Measurements from ENCODE around the gene ALAD.

ALAD gene

DNA sequence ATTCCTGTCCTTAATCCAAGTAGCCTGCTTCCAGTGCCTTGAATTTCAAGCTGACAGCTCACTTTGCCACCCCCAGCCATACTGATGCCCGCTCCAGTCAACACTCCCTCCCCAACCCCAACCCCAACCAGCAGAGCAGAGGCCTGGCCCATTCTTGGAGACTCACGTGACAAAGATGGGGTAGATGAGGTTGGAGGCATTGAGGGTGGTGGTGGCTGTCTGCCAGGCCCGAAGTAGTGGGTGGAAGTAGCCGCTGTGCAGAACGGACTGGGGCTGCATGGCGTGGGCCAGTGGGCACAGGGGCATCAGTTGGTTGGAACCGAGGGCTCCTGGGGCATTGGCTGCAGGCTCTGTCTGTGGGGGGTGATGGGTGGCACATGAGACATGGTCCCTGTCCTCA is 7.8 kb downstream of the ALAD start:
- Histone ChIP-seq H3K9me3 (ENCODE audit: insufficient read depth, low read depth, low read length) (peaks cover 5% of the 10 kb centered on the region), H4K91ac (ENCODE audit: low read depth, low read length) (no peak overlapping the region), H3K4me3 (ENCODE audit: low read depth, low read length) (no peak overlapping the region), H2BK5ac (ENCODE audit: low read depth, low read length, poor library complexity) (no peak overlapping the region), H3K18ac (ENCODE audit: low read length) (no peak overlapping the region), H3K4ac (ENCODE audit: low read depth, low read length) (no peak overlapping the region), H2AK5ac (ENCODE audit: low read length) (no peak overlapping the region), H3K14ac (ENCODE audit: low read length) (no peak overlapping the region), H3K23ac (ENCODE audit: low read length) (no peak overlapping the region), H3K4me1 (ENCODE audit: control insufficient read depth in 1 of 2, insufficient read depth in 2 of 2, low read length in 2 of 2) (peaks cover 5 to 12% of the 10 kb centered on the region in 2 experiments), H3K27ac (ENCODE audit: low read depth, low read length) (no peak overlapping the region), H2AFZ (ENCODE audit: insufficient read depth, low read length, poor library complexity) (no peak overlapping the region), H3K79me2 (ENCODE audit: control insufficient read depth, insufficient read depth, low read length, poor library complexity) (no peaks in the 10 kb centered on the region), H3K27me3 (ENCODE audit: insufficient read depth, low read length) (no peaks in the 10 kb centered on the region), H3K79me1 (ENCODE audit: low read length) (peaks cover 2% of the 10 kb centered on the region), H4K12ac (ENCODE audit: low read depth, low read length) (no peak overlapping the region), H2BK12ac (ENCODE audit: low read length) (no peak overlapping the region), H3K4me2 (ENCODE audit: low read length) (no peak overlapping the region), H3K36me3 (ENCODE audit: control insufficient read depth in 1 of 2, insufficient read depth in 2 of 2, low read length in 2 of 2) (peaks cover 35 to 42% of the 10 kb centered on the region in 2 experiments), H4K8ac (ENCODE audit: low read depth, low read length) (no peak overlapping the region), H2BK120ac (ENCODE audit: insufficient read depth, low read length, poor library complexity) (no peak overlapping the region), H3K9ac (ENCODE audit: low read length) (no peak overlapping the region)
- DNase-seq: no peak
- no CpG with 5 or more reads among the region's 7 CpGs for WGBS (ENCODE audit: extremely low coverage, insufficient coverage, insufficient read length)

DNA sequence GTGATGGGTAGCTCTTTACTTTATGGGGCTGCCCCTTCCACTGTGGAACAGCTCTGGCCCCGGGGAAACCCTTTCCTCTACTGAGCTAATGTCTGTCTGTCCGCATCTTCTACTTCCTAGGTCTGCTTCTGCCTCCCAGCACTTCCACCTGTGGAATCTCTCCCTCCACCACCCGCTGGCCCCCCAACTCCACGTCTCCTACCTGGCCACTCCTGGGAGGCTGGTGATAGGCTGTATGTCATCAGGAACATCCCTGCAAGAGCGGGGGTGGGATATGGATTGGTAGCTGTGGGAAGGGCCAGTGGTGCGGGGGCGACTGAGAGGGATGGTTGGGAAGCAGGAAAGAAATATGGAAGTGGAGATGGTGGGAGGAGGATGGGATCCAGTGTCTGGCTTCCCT is 9.2 kb downstream of the ALAD start:
- Histone ChIP-seq H4K8ac (ENCODE audit: low read depth, low read length) (no peak overlapping the region), H3K18ac (ENCODE audit: low read length) (no peak overlapping the region), H4K12ac (ENCODE audit: low read depth, low read length) (no peak overlapping the region), H3K9me3 (ENCODE audit: insufficient read depth, low read depth, low read length) (peaks cover 6% of the 10 kb centered on the region), H3K4ac (ENCODE audit: low read depth, low read length) (no peak overlapping the region), H3K36me3 (ENCODE audit: control insufficient read depth in 1 of 2, insufficient read depth in 2 of 2, low read length in 2 of 2) (peaks cover 41 to 47% of the 10 kb centered on the region in 2 experiments), H2BK120ac (ENCODE audit: insufficient read depth, low read length, poor library complexity) (no peak overlapping the region), H3K4me2 (ENCODE audit: low read length) (no peak overlapping the region), H2BK5ac (ENCODE audit: low read depth, low read length, poor library complexity) (no peak overlapping the region), H3K27ac (ENCODE audit: low read depth, low read length) (no peak overlapping the region), H3K79me2 (ENCODE audit: control insufficient read depth, insufficient read depth, low read length, poor library complexity) (no peaks in the 10 kb centered on the region), H3K79me1 (ENCODE audit: low read length) (no peaks in the 10 kb centered on the region), H3K23ac (ENCODE audit: low read length) (no peak overlapping the region), H4K91ac (ENCODE audit: low read depth, low read length) (no peak overlapping the region), H2AK5ac (ENCODE audit: low read length) (no peak overlapping the region), H3K9ac (ENCODE audit: low read length) (no peak overlapping the region), H3K27me3 (ENCODE audit: insufficient read depth, low read length) (no peaks in the 10 kb centered on the region), H2BK12ac (ENCODE audit: low read length) (no peak overlapping the region), H3K4me1 (ENCODE audit: control insufficient read depth in 1 of 2, insufficient read depth in 2 of 2, low read length in 2 of 2) (peaks cover 3 to 9% of the 10 kb centered on the region in 2 experiments), H2AFZ (ENCODE audit: insufficient read depth, low read length, poor library complexity) (no peak overlapping the region), H3K4me3 (ENCODE audit: low read depth, low read length) (no peak overlapping the region), H3K14ac (ENCODE audit: low read length) (no peak overlapping the region)
- no peak for DNase-seq
- no CpG with 5 or more reads among the region's 7 CpGs for WGBS (ENCODE audit: extremely low coverage, insufficient coverage, insufficient read length)

DNA sequence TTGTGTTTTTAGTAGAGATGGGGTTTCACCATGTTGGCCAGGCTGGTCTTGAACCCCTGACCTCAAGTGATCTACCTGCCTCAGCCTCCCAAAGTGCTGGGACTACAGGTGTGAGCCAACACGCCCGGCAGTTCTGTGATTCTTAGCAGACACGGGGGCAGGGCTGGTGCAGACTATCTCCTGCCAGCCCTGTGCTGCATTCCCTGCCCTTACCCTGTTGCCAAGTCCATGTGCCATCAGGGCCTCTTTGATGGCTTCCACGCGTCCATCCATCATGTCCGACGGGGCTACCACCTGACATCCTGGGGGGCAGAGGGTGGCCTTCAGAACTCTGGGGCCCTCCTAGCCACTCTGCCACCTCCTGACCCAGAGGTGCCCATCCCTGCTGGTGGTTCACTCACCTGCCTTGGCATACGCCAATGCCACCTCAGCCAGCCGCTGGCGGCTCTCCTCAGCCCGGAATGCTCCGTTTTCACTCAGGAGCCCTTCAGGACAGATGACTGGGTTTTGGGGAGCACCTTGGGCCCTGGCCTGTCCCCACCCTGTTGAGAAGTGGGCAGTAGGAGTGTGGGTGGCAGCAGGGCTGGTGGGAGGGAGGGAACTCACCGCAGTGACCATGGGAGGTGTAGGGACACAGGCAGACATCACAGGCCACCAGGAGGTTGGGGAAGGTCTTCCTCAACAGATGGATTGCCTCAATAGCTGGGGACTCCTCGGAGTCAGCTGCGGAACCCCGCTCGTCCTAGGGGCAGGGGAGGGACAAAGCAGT is 10.7 kb downstream of the ALAD start:
- H3K9me3 ChIP-seq (ENCODE audit: insufficient read depth, low read depth, low read length): peaks cover 7% of the 10 kb centered on the region
- no peak for DNase-seq
- no CpG with 5 or more reads among the region's 17 CpGs for WGBS (ENCODE audit: extremely low coverage, insufficient coverage, insufficient read length)
- no peak overlapping the region for H4K8ac ChIP-seq (ENCODE audit: low read depth, low read length)
- no peak overlapping the region for H2AFZ ChIP-seq (ENCODE audit: insufficient read depth, low read length, poor library complexity)
- H3K79me2 ChIP-seq (ENCODE audit: control insufficient read depth, insufficient read depth, low read length, poor library complexity): no peaks in the 10 kb centered on the region
- no peak overlapping the region for H2AK5ac ChIP-seq (ENCODE audit: low read length)
- H2BK5ac ChIP-seq (ENCODE audit: low read depth, low read length, poor library complexity): no peak overlapping the region
- no peak overlapping the region for H4K12ac ChIP-seq (ENCODE audit: low read depth, low read length)
- no peak overlapping the region for H3K14ac ChIP-seq (ENCODE audit: low read length)
- no peak overlapping the region for H3K4me3 ChIP-seq (ENCODE audit: low read depth, low read length)
- no peak overlapping the region for H3K27ac ChIP-seq (ENCODE audit: low read depth, low read length)
- no peak overlapping the region for H3K18ac ChIP-seq (ENCODE audit: low read length)
- H2BK120ac ChIP-seq (ENCODE audit: insufficient read depth, low read length, poor library complexity): no peak overlapping the region
- no peaks in the 10 kb centered on the region for H3K79me1 ChIP-seq (ENCODE audit: low read length)
- H3K4ac ChIP-seq (ENCODE audit: low read depth, low read length): no peak overlapping the region
- no peak overlapping the region for H2BK12ac ChIP-seq (ENCODE audit: low read length)
- H3K27me3 ChIP-seq (ENCODE audit: insufficient read depth, low read length): no peaks in the 10 kb centered on the region
- peaks cover 0 to 6% of the 10 kb centered on the region in 2 experiments for H3K4me1 ChIP-seq (ENCODE audit: control insufficient read depth in 1 of 2, insufficient read depth in 2 of 2, low read length in 2 of 2)
- H3K4me2 ChIP-seq (ENCODE audit: low read length): no peak overlapping the region
- peaks cover 41 to 47% of the 10 kb centered on the region in 2 experiments for H3K36me3 ChIP-seq (ENCODE audit: control insufficient read depth in 1 of 2, insufficient read depth in 2 of 2, low read length in 2 of 2)
- no peak overlapping the region for H3K23ac ChIP-seq (ENCODE audit: low read length)
- H4K91ac ChIP-seq (ENCODE audit: low read depth, low read length): no peak overlapping the region
- H3K9ac ChIP-seq (ENCODE audit: low read length): no peak overlapping the region

DNA sequence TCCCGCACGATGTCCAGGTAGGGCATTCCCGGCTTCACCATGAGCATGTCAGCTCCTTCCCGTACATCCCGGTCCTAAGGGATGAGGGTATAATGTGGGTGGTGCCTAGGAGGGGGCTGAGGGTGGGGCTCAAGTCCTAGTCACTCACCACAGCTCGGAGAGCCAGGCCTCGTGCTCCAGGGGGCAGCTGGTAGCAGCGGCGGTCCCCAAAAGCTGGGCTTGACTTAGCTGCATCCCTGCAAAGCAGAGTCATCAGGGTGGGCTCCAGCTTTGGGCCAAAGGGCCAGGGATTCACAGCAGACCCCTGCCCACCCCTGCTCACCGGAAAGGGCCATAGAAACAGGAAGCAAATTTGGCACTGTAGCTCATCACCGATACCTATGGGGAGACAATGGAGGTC is 11.6 kb downstream of the ALAD start:
- no peak overlapping the region for H3K4ac ChIP-seq (ENCODE audit: low read depth, low read length)
- no peak overlapping the region for H2BK5ac ChIP-seq (ENCODE audit: low read depth, low read length, poor library complexity)
- DNase-seq: no peak
- no peaks in the 10 kb centered on the region for H3K79me2 ChIP-seq (ENCODE audit: control insufficient read depth, insufficient read depth, low read length, poor library complexity)
- H3K9me3 ChIP-seq (ENCODE audit: insufficient read depth, low read depth, low read length): peaks cover 7% of the 10 kb centered on the region
- no peak overlapping the region for H3K4me2 ChIP-seq (ENCODE audit: low read length)
- H3K14ac ChIP-seq (ENCODE audit: low read length): no peak overlapping the region
- H3K4me3 ChIP-seq (ENCODE audit: low read depth, low read length): no peak overlapping the region
- H2BK120ac ChIP-seq (ENCODE audit: insufficient read depth, low read length, poor library complexity): no peak overlapping the region
- no peak overlapping the region for H2AK5ac ChIP-seq (ENCODE audit: low read length)
- H4K91ac ChIP-seq (ENCODE audit: low read depth, low read length): no peak overlapping the region
- H4K12ac ChIP-seq (ENCODE audit: low read depth, low read length): no peak overlapping the region
- H2BK12ac ChIP-seq (ENCODE audit: low read length): no peak overlapping the region
- H4K8ac ChIP-seq (ENCODE audit: low read depth, low read length): no peak overlapping the region
- H3K18ac ChIP-seq (ENCODE audit: low read length): no peak overlapping the region
- no peak overlapping the region for H2AFZ ChIP-seq (ENCODE audit: insufficient read depth, low read length, poor library complexity)
- H3K4me1 ChIP-seq (ENCODE audit: control insufficient read depth in 1 of 2, insufficient read depth in 2 of 2, low read length in 2 of 2): peaks cover 0 to 6% of the 10 kb centered on the region in 2 experiments
- no peaks in the 10 kb centered on the region for H3K79me1 ChIP-seq (ENCODE audit: low read length)
- H3K27ac ChIP-seq (ENCODE audit: low read depth, low read length): no peak overlapping the region
- no peaks in the 10 kb centered on the region for H3K27me3 ChIP-seq (ENCODE audit: insufficient read depth, low read length)
- no CpG with 5 or more reads among the region's 11 CpGs for WGBS (ENCODE audit: extremely low coverage, insufficient coverage, insufficient read length)
- peaks cover 41 to 47% of the 10 kb centered on the region in 2 experiments for H3K36me3 ChIP-seq (ENCODE audit: control insufficient read depth in 1 of 2, insufficient read depth in 2 of 2, low read length in 2 of 2)
- no peak overlapping the region for H3K9ac ChIP-seq (ENCODE audit: low read length)
- no peak overlapping the region for H3K23ac ChIP-seq (ENCODE audit: low read length)
